GM12864 (cell line): Measurements from ENCODE around the gene EEF1A2.

Experiments
- DNase-seq: peaks from one replicate; pipeline ENCODE4 v3.0.0-alpha.2; 2011; ENCODE audit warnings: low read depth
- H3K4me3 ChIP-seq: 2 replicates; pipeline ENCODE4 v1.5.1; 2011; ENCODE audit warnings: mild to moderate bottlenecking, low read depth, low read length, control low read depth
- TF ChIP-seq, protein P1 (sequence below): IDR thresholded peaks from 2 replicates; pipeline ENCODE4 v1.5.1; 2011; ENCODE audit warnings: low read depth, mild to moderate bottlenecking, moderate library complexity, low read length, control low read depth, inconsistent platforms; ENCODE audit errors: missing control alignments

EEF1A2 gene

DNA sequence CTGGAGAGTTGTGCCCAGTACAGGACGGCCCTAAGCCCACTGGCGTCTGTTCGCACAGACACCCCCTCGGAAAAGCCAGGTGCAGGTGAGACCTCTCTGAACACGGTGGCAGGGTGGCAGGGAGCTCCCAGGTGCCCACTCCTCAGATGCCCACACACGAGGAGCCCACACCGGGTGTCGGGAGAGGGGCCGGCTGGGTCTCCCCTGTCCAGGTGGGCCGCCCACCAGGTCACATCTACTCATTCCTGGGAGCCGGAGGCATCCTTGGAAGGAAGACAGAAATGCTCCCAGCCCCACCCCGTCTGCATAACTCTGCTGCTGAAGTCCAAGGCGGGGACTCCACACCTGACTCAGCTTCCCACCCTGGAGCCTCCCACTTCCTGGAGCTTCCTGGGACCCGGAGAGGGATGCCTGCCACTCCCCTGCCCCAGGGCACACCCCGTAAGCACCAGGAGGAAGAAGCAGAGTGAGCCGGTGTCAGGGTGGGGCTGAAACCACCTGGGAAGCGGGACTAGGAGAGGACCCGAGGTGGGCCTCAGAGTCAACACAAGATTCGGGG, 46.2 kb upstream of the EEF1A2 start:
- DNase-seq: no peak
- TF ChIP-seq, protein P1, sequence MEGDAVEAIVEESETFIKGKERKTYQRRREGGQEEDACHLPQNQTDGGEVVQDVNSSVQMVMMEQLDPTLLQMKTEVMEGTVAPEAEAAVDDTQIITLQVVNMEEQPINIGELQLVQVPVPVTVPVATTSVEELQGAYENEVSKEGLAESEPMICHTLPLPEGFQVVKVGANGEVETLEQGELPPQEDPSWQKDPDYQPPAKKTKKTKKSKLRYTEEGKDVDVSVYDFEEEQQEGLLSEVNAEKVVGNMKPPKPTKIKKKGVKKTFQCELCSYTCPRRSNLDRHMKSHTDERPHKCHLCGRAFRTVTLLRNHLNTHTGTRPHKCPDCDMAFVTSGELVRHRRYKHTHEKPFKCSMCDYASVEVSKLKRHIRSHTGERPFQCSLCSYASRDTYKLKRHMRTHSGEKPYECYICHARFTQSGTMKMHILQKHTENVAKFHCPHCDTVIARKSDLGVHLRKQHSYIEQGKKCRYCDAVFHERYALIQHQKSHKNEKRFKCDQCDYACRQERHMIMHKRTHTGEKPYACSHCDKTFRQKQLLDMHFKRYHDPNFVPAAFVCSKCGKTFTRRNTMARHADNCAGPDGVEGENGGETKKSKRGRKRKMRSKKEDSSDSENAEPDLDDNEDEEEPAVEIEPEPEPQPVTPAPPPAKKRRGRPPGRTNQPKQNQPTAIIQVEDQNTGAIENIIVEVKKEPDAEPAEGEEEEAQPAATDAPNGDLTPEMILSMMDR: no peak
- H3K4me3 ChIP-seq: no peak overlapping the region

DNA sequence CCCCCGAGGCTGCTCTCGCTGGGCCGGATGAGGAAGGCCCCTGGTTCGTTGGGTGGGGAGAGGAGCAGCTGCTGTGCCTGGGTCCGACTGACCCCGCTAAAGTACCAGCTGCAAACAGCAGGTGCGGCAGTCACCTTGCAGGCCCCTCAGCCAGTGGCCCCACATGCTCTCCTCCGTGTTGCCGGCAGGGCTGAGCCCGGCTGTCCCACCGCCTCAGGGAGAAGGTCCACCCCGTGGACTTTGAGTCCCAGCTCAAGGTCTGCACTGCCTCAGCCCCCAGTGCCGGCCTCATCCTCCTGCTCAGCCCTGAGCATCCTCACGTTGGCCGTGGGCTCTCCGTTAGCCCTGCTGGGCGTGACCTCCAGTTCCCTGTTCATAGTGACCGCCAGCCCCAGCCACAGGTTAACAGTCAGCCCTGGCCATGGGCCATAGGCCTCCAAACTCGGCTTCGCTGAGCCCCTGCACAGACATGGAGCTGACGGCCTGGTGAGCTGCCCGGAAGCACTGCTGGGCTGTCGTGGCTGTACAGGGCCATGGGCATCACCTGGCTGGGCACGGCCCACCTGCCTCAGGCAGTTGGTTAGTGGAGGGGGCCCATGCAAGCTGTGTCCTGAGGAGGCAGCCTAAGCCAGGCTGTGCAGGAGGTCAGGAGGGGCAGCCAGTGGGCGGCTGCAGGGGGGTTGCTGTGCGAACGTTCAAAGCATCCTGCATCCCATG, 45.5 kb upstream of the EEF1A2 start:
- no peak overlapping the region for H3K4me3 ChIP-seq
- TF ChIP-seq, protein P1: no peak
- DNase-seq: no peak

DNA sequence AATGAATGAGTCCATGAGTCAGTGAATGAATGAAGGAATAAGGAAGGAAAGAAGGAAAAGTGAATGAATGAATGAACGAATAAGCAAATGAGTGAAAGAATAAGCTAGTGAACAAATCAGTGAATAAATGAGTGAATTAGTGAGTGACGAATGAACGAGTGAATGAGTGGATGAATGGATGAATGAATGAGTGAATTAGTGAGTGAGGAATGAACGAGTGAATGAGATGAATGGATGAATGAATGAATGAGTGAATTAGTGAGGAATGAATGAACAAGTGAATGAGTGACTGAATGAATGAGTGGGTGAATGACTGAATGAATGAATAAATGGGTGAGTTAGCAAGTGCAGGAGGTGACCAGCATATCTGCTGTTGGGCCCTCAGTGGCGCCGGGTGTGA, 44.9 kb upstream of the EEF1A2 start:
- no peak overlapping the region for H3K4me3 ChIP-seq
- no peak for DNase-seq
- TF ChIP-seq, protein P1: no peak

DNA sequence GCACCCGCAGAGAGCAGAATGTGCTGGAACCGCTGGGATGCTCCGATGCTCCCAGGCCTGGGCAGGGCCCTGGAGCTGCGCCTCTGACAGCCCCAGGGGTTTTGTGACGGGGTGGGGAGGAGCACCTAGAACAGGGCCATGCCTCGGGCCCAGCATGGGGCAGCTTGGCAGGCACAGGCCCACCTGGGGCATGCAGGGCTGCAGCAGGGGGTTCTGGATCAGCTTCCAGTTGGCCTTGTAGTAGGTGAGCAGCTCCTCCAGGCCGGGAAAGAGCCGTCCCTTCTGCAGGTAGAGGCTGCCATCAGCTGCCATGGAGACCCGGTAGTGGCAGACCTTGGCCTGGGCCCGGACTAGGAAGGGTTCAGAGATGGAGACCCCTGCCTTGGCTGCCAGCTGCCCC, 44.2 kb upstream of the EEF1A2 start:
- DNase-seq: no peak

DNA sequence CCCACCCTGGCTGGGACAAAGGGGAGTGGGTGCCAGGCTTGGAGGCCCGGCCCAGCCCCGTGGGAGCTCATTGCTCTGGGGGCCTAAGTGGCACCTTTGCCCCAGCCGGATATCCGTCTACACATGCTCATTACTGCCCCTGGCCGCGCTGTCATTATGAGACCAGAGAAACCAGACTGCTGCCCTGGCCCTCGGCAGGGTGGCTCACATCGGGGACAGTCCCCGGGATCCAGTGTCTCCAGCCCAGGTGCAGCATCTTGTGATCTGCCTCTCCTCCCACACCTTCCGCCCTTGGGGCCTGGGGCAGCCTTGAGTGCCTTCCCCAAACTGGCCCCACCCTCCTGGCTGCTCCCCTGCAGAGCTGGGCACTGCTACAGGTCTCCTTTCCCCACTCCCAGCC, 43.8 kb upstream of the EEF1A2 start:
- TF ChIP-seq, protein P1: no peak
- peak overlapping the region; percentile 51 for H3K4me3 ChIP-seq
- DNase-seq: peak; percentile 57

More for the DNA sequence above, 44.2 kb upstream of the EEF1A2 start:
- H3K4me3 ChIP-seq: peak overlapping the region; percentile 51
- TF ChIP-seq, protein P1: no peak

DNA sequence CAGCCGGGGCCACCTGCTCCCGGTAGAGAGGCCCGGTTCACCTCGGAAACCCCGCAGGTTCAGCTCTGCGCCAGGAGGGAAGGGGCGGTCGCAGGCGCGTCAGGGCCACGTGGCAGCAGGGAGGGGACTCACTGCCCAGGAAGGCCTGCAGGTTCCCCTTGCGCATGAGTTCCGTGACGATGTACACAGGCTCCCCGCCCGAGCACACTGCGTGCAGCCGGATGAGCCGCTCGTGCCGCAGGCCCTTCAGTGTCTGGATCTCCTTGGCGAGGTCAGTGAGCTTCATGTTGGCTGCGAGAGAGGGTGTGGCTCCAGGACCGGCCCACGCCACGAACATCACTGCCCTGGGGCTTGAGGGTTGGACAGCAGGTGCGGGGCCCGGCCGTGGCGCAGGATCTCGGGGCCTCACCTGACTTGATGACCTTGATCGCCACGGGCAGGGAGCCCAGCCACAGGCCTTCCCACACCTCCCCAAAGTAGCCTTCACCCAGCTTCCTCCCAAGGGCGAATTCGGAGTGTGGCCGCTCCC, 43.2 kb upstream of the EEF1A2 start:
- peak overlapping the region; percentile 51 for H3K4me3 ChIP-seq
- TF ChIP-seq, protein P1: no peak
- DNase-seq: no peak
